ENCODE data around the gene MAP2K6. TPM values are rescaled to one million over a fixed set of nuclear protein-coding genes. Genes with fewer than 3 reads are reported as not detected.

The MAP2K6 gene
- total and polyA plus RNA-seq, 10 donors: 3.4 to 36.3 (median 10.2) TPM

- intact Hi-C loops (cut with DNase I; ENCODE audit: low total_unique reads): no loop called here
- peak overlapping the region in 2 of 8 donors; percentile 5 to 20 for H3K27ac ChIP-seq
- H3K4me1 ChIP-seq: peaks cover 2 to 35% (median 11%) of the 10 kb centered on the region in 6 donors
- TF ChIP-seq CTCF (IDR thresholded peaks at IDR 0.05 in 8 of 11, conservative IDR thresholded peaks at IDR 0.05 in 3 of 11) (no peak), POLR2AphosphoS5 (IDR thresholded peaks at IDR 0.05) (no peak), POLR2A (IDR thresholded peaks at IDR 0.05) (no peak)
- H3K27me3 ChIP-seq (replicated peaks in 1 of 7): no peaks in the 10 kb centered on the region
- 52 to 79% (median 57%) methylated on average over 6 of the region's 6 CpGs for WGBS, 5 donors
- no peak for DNase-seq
- no peaks in the 10 kb centered on the region for H3K36me3 ChIP-seq
- H3K9me3 ChIP-seq: no peaks in the 10 kb centered on the region
- H3K4me3 ChIP-seq: no peak overlapping the region
Observed at GRCh38 chr17:69428252-69428980, 13.9 kb downstream of the MAP2K6 start.

DNA sequence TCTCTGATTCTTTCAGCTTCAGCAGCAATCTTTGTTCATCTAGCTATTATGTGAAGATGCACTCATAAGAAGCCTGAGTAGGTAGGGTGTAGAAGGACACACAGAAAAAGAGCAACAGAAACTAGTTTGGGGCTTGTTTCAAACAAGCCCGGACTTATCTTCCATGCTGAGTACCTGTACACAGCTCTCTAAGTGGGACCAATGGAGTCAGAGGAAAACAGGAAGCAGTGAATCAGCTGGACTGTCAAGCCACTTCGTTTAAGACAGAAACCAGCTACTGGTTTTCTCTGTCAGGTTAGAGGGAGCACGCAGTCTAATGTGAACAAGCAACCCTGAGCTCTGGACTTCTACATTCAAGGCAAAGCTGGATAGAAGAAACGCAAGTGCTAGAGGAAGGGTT is 16.0 kb downstream of the MAP2K6 start:
- no peak overlapping the region for H3K27ac ChIP-seq
- H3K4me1 ChIP-seq: peaks cover 0 to 30% (median 10%) of the 10 kb centered on the region in 6 donors
- no peak overlapping the region for H3K4me3 ChIP-seq
- WGBS, 5 donors: 27 to 40% (median 33%) methylated on average over 4 of the region's 4 CpGs
- H3K27me3 ChIP-seq (replicated peaks in 1 of 7): no peaks in the 10 kb centered on the region
- no peaks in the 10 kb centered on the region for H3K9me3 ChIP-seq
- intact Hi-C loops (cut with DNase I; ENCODE audit: low total_unique reads): no loop called here
- H3K36me3 ChIP-seq: no peaks in the 10 kb centered on the region
- no peak for DNase-seq
- TF ChIP-seq POLR2AphosphoS5 (IDR thresholded peaks at IDR 0.05) (no peak), CTCF (IDR thresholded peaks at IDR 0.05 in 8 of 11, conservative IDR thresholded peaks at IDR 0.05 in 3 of 11) (no peak), POLR2A (IDR thresholded peaks at IDR 0.05) (no peak)

GRCh38 chr17:69431835-69432234 is 17.3 kb downstream of the MAP2K6 start:
- WGBS, 5 donors: 94 to 98% (median 94%) methylated on average over 3 of the region's 3 CpGs
- H3K36me3 ChIP-seq: no peaks in the 10 kb centered on the region
- no peak overlapping the region for H3K4me3 ChIP-seq
- H3K4me1 ChIP-seq: peaks cover 0 to 30% (median 10%) of the 10 kb centered on the region in 6 donors
- no peak overlapping the region for H3K27ac ChIP-seq
- TF ChIP-seq POLR2AphosphoS5 (IDR thresholded peaks at IDR 0.05): no peak
- no peak for TF ChIP-seq CTCF (IDR thresholded peaks at IDR 0.05 in 8 of 11, conservative IDR thresholded peaks at IDR 0.05 in 3 of 11)
- TF ChIP-seq POLR2A (IDR thresholded peaks at IDR 0.05): no peak
- H3K27me3 ChIP-seq (replicated peaks in 1 of 7): no peaks in the 10 kb centered on the region
- no peak for DNase-seq
- H3K9me3 ChIP-seq: no peaks in the 10 kb centered on the region
- intact Hi-C loops (cut with DNase I; ENCODE audit: low total_unique reads): no loop called here

DNA sequence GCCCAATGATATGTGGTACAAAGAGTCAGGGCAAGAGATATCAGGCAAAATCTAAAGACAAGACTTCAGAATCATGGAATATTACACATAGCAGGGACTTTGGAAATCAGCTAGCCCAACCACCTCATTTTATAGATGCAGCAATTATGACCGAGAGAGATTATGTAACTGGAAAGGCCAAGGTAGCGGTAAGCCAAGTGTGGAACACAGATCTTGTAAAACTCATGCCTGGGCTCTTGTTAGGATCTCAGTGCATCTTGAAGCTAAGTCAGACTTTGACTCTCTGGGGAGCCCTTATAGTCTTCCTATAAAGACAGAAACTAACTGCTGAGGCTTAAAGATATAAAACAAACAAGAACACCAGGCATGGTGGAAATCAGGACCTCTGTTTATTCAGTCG is 18.6 kb downstream of the MAP2K6 start:
- Histone ChIP-seq H3K4me1 (peaks cover 0 to 26% (median 6%) of the 10 kb centered on the region in 6 donors), H3K27me3 (replicated peaks in 1 of 7) (no peaks in the 10 kb centered on the region), H3K27ac (no peak overlapping the region), H3K4me3 (no peak overlapping the region), H3K9me3 (no peaks in the 10 kb centered on the region), H3K36me3 (no peaks in the 10 kb centered on the region)
- TF ChIP-seq CTCF (IDR thresholded peaks at IDR 0.05 in 8 of 11, conservative IDR thresholded peaks at IDR 0.05 in 3 of 11): no peak
- intact Hi-C loops (cut with DNase I; ENCODE audit: low total_unique reads): no loop called here
- 88 to 97% (median 93%) methylated on average over 3 of the region's 3 CpGs for WGBS, 5 donors
- DNase-seq: no peak

Measured in spleen (tissue), 11 donors.